Measurements from ENCODE around the gene NFKBIB. TPM values are rescaled to one million over a fixed set of nuclear protein-coding genes. Genes with fewer than 3 reads are reported as not detected.

Gene NFKBIB
- total and polyA plus RNA-seq, 2 of the 13 experiments (the other 11 are each of a cell fraction or from before 2014, with no cell fraction given): 8.6 to 14.9 TPM

- ChIA-PET POLR2A (no interaction called here), CTCF (ENCODE audit: low intra/inter-chr PET ratio, low total read pairs) (no interaction called here)
- no peak overlapping the region for H3K9ac ChIP-seq (ENCODE audit: insufficient read depth, low read depth, low read length)
- H3K4me1 ChIP-seq (ENCODE audit: insufficient read depth, low read length): peaks cover 22% of the 10 kb centered on the region
- no peak overlapping the region for H3K4me2 ChIP-seq (ENCODE audit: low read depth, low read length)
- no peak overlapping the region for H3K4me3 ChIP-seq (replicated peaks in 1 of 3; ENCODE audit: insufficient read depth in 1 of 3, low read depth in 2 of 3, low read length in 3 of 3)
- peaks cover 0 to 4% of the 10 kb centered on the region in 2 experiments; a peak in 2 of 5 replicates for H3K36me3 ChIP-seq (replicated peaks in 1 of 2; ENCODE audit: control insufficient read depth in 1 of 2, insufficient read depth in 2 of 2, low read length in 2 of 2)
- H3K27me3 ChIP-seq (ENCODE audit: control insufficient read depth in 1 of 2, insufficient read depth in 2 of 2, low read length in 2 of 2): no peaks in the 10 kb centered on the region
- intact Hi-C loops (cut with micrococcal nuclease; ENCODE audit: unreplicated experiment) (no loop called here), in situ Hi-C loops (cut with HindIII; ENCODE audit: extremely low pct_ligation_motif_present, low pct_unique_long_range_greater_than_20kb) (no loop called here)
- BruUV-seq (replicated peaks): no TSS peak
- no peak for ATAC-seq
- no peaks in the 10 kb centered on the region for H3K9me3 ChIP-seq (ENCODE audit: low read length)
- no peak for DNase-seq (ENCODE audit: low spot score)
- H3K27ac ChIP-seq (ENCODE audit: extremely low read length, insufficient read depth, low read length): no peak overlapping the region
- WGBS (ENCODE audit: low lambda C conversion rate): over 99% methylated on average over 9 of the region's 9 CpGs
- no peak for FAIRE-seq
- no peaks in the 10 kb centered on the region for H3K79me2 ChIP-seq (ENCODE audit: insufficient read depth, low read length)
- H4K20me1 ChIP-seq (ENCODE audit: insufficient read depth, low read length): no peaks in the 10 kb centered on the region
- H2AFZ ChIP-seq (ENCODE audit: low read length): no peak overlapping the region
- no peak for TF ChIP-seq ZNF20 (CRISPR knock-in tag; IDR thresholded peaks at IDR 0.05)
- no peak for TF ChIP-seq CEBPZ (IDR thresholded peaks at IDR 0.05; ENCODE audit: low read length)
- TF ChIP-seq ZNF17 (CRISPR knock-in tag; IDR thresholded peaks at IDR 0.05): no peak
- TF ChIP-seq ZFP91 (CRISPR knock-in tag; IDR thresholded peaks at IDR 0.05; ENCODE audit: borderline replicate concordance): no peak
- no peak for TF ChIP-seq SMC3 (IDR thresholded peaks at IDR 0.05; ENCODE audit: low read length)
- TF ChIP-seq ZBTB8A (CRISPR knock-in tag; IDR thresholded peaks at IDR 0.05; ENCODE audit: borderline replicate concordance, low read depth): no peak
- TF ChIP-seq FOXO1 (CRISPR knock-in tag; IDR thresholded peaks at IDR 0.05): no peak
- TF ChIP-seq ZNF326 (CRISPR knock-in tag; IDR thresholded peaks at IDR 0.05; ENCODE audit: borderline replicate concordance): no peak
- no peak for TF ChIP-seq ZNF460 (CRISPR knock-in tag; IDR thresholded peaks at IDR 0.05; ENCODE audit: borderline replicate concordance)
- no peak for TF ChIP-seq SALL1 (CRISPR knock-in tag; IDR thresholded peaks at IDR 0.05)
- TF ChIP-seq, protein P1, sequence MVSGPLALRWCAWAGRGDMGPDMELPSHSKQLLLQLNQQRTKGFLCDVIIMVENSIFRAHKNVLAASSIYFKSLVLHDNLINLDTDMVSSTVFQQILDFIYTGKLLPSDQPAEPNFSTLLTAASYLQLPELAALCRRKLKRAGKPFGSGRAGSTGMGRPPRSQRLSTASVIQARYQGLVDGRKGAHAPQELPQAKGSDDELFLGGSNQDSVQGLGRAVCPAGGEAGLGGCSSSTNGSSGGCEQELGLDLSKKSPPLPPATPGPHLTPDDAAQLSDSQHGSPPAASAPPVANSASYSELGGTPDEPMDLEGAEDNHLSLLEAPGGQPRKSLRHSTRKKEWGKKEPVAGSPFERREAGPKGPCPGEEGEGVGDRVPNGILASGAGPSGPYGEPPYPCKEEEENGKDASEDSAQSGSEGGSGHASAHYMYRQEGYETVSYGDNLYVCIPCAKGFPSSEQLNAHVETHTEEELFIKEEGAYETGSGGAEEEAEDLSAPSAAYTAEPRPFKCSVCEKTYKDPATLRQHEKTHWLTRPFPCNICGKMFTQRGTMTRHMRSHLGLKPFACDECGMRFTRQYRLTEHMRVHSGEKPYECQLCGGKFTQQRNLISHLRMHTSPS (CRISPR knock-in tag; IDR thresholded peaks at IDR 0.05; ENCODE audit: low read depth): no peak
- no peak for TF ChIP-seq ZNF672 (CRISPR knock-in tag; IDR thresholded peaks at IDR 0.05)
- no peak for TF ChIP-seq SUZ12 (IDR thresholded peaks at IDR 0.05; ENCODE audit: low read depth, low read length)
- no peak for TF ChIP-seq NKX3-1 (CRISPR knock-in tag; IDR thresholded peaks at IDR 0.05)
- TF ChIP-seq ZNF343 (CRISPR knock-in tag; IDR thresholded peaks at IDR 0.05): no peak
Measured at GRCh38 chr19:38883286-38883685, 16.5 kb upstream of the NFKBIB start.
